Fibroblast of lung (primary cell): ENCODE data around the gene ZNF766. TPM values are rescaled to one million over a fixed set of nuclear protein-coding genes. Genes with fewer than 3 reads are reported as not detected.

Experiments
- DNase-seq, 2 donors: peaks; one replicate each; pipeline versions ENCODE4 v3.0.0 to v3.0.0-alpha.2; 2010; ENCODE audit warnings: low read depth in 2 of 2
- H2AFZ ChIP-seq: 2 replicates; pipeline ENCODE4 v1.5.1; 2012; ENCODE audit warnings: low read length, control low read depth, inconsistent platforms
- H3K27ac ChIP-seq: 2 replicates; pipeline ENCODE4 v1.5.1; 2011; ENCODE audit warnings: low read length, control low read depth; ENCODE audit not compliant: insufficient read depth
- H3K27me3 ChIP-seq: 2 replicates; pipeline ENCODE4 v1.5.1; 2011; ENCODE audit warnings: mild to moderate bottlenecking, low read length; ENCODE audit not compliant: control insufficient read depth, insufficient read depth
- H3K36me3 ChIP-seq: 2 replicates; pipeline ENCODE4 v1.5.1; 2011; ENCODE audit warnings: low read length; ENCODE audit not compliant: control insufficient read depth, insufficient read depth
- H3K4me1 ChIP-seq: 2 replicates; pipeline ENCODE4 v1.5.1; 2011; ENCODE audit warnings: low read length; ENCODE audit not compliant: control insufficient read depth, insufficient read depth; ENCODE audit errors: extremely low read depth
- H3K4me2 ChIP-seq: 2 replicates; pipeline ENCODE4 v1.5.1; 2011; ENCODE audit warnings: low read length, control low read depth; ENCODE audit not compliant: insufficient read depth; ENCODE audit errors: extremely low read depth
- H3K4me3 ChIP-seq, 4 experiments: fragments of 200-600 bp in 1 of 4; sonication (generic) in 1 of 4; replicated peaks in 1 of 4; 2 replicates each; pipeline ENCODE4 v1.5.1; 2011 to 2016; ENCODE audit warnings: low read length in 4 of 4, low read depth in 3 of 4, mild to moderate bottlenecking in 3 of 4, control low read depth in 2 of 4, inconsistent platforms in 1 of 4, mixed read lengths in 1 of 4; ENCODE audit not compliant: insufficient read depth in 1 of 4; ENCODE audit errors: control extremely low read depth in 1 of 4
- H3K79me2 ChIP-seq: 2 replicates; pipeline ENCODE4 v1.5.1; 2012; ENCODE audit warnings: mild to moderate bottlenecking, low read length, inconsistent platforms; ENCODE audit not compliant: control insufficient read depth, insufficient read depth
- H3K9ac ChIP-seq: 2 replicates; pipeline ENCODE4 v1.5.1; 2011; ENCODE audit warnings: mild to moderate bottlenecking, low read length, control low read depth; ENCODE audit not compliant: insufficient read depth
- H3K9me3 ChIP-seq: 2 replicates; pipeline ENCODE4 v1.5.1; 2012; ENCODE audit warnings: low read depth, low read length; ENCODE audit not compliant: control insufficient read depth, insufficient read depth
- H4K20me1 ChIP-seq: 2 replicates; pipeline ENCODE4 v1.5.1; 2011; ENCODE audit warnings: low read length; ENCODE audit not compliant: control insufficient read depth, insufficient read depth; ENCODE audit errors: extremely low read depth
- CTCF ChIP-seq, 2 donors: IDR thresholded peaks in 1 of 2; conservative IDR thresholded peaks in 1 of 2; 1 replicate in 1 of 2; 2 replicates in 1 of 2; pipeline ENCODE4 v1.5.1; 2011 to 2012; ENCODE audit warnings: low read length in 2 of 2, control low read depth in 1 of 2, inconsistent platforms in 1 of 2, low read depth in 1 of 2, mild to moderate bottlenecking in 1 of 2
- EZH2 ChIP-seq: IDR thresholded peaks from 2 replicates; pipeline ENCODE4 v1.5.1; 2012; ENCODE audit warnings: low read length, control low read depth, mild to moderate bottlenecking; ENCODE audit errors: missing control alignments
- polyA plus RNA-seq, 2 donors: library from polyadenylated mRNA; depleted of rRNA in 1 of 2; stranded (reverse) in 1 of 2; unstranded in 1 of 2; fragments of >200 nt; gene quantifications; 2 replicates each; pipeline ENCODE4 v1.2.1, GENCODE V29; 2011 to 2012; ENCODE audit warnings: missing spikeins in 1 of 2
- total RNA-seq: library from RNA; depleted of rRNA; stranded (reverse); fragments of >200 nt; gene quantifications from 2 replicates; pipeline ENCODE4 v1.2.1, GENCODE V29; 2014

ZNF766 gene
- total and polyA plus RNA-seq, 2 donors (not counting 1 experiment from before 2014, with no cell fraction given), result 13.4 to 13.7 TPM

- Histone ChIP-seq H3K4me2 (no peak overlapping the region), H2AFZ (no peak overlapping the region), H3K9me3 (no peaks in the 10 kb centered on the region), H4K20me1 (no peaks in the 10 kb centered on the region), H3K27ac (no peak overlapping the region), H3K9ac (no peak overlapping the region), H3K4me3 (no peak overlapping the region), H3K36me3 (no peaks in the 10 kb centered on the region), H3K79me2 (no peaks in the 10 kb centered on the region), H3K27me3 (no peaks in the 10 kb centered on the region), H3K4me1 (no peaks in the 10 kb centered on the region)
- peak; percentile 15 for DNase-seq
- TF ChIP-seq CTCF (conservative IDR thresholded peaks at IDR 0.05 in 1 of 2, IDR thresholded peaks at IDR 0.05 in 1 of 2; ENCODE audit: low read depth in 1 of 2, low read length in 2 of 2) (no peak), EZH2 (no peak)
Measured at GRCh38 chr19:52331757-52332156, 62.4 kb downstream of the ZNF766 start.

- Histone ChIP-seq H3K9ac (peak overlapping the region; percentile 86), H3K4me2 (peak overlapping the region; percentile 89), H3K27ac (no peak overlapping the region)
Measured at GRCh38 chr19:52335768-52336116, 66.4 kb downstream of the ZNF766 start.

DNA sequence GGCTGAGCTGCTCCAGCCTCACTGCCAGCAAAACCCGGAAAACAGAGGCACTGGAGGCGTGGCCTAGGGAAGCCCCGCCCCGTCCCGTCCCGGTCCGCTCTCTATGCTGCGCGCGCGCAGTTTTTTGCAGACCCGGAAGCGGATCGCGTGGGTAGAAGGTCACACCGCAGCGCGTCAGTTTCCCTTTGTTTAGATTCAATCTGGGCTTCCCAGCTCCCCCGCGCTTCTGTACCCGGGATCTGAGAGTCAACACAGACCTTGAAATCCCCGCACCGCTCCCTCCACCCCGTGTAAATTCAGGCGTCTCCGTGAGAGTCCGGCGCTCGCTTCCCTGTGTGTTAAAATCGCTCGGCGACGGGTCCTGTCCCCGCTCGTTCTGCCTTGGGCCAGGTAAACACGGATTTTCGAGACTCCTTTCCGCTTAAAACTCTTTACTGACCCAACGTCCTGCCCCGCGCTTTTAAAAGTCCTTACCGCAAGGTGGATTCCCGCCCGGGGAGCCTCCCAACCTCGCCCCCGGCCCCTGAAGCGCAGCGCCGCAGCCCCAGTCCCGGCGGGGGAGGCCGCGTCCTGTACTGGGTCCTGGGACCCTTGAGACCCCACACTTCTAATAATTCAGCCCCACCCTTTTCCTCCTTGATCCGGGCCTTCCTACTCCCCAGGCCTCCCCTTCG lies 66.9 kb downstream of the ZNF766 start, which contains the start of gene ZNF610:
TSS of gene ZNF610 (plus strand) at position 127 of the 674 bp plus-strand sequence. CDS start 12,930 bp downstream, outside the sequence.
- no peak for TF ChIP-seq EZH2
- TF ChIP-seq CTCF (conservative IDR thresholded peaks at IDR 0.05 in 1 of 2, IDR thresholded peaks at IDR 0.05 in 1 of 2; ENCODE audit: low read depth in 1 of 2, low read length in 2 of 2), result no peak
- Histone ChIP-seq H3K9me3 (no peaks in the 10 kb centered on the region), H3K79me2 (no peaks in the 10 kb centered on the region), H3K36me3 (no peaks in the 10 kb centered on the region), H3K4me2 (peak within 1 kb of the TSS; percentile 89), H2AFZ (peak within 1 kb of the TSS; percentile 91), H3K4me1 (no peaks in the 10 kb centered on the region), H3K27me3 (no peaks in the 10 kb centered on the region), H4K20me1 (no peaks in the 10 kb centered on the region), H3K4me3 (peak within 1 kb of the TSS; percentile 81 to 97 (median 91)), H3K9ac (peak within 1 kb of the TSS; percentile 86), H3K27ac (peak within 1 kb of the TSS; percentile 89)
- peak; percentile 83 to 87 for DNase-seq

More at GRCh38 chr19:52335768-52336116, 66.4 kb downstream of the ZNF766 start:
- Histone ChIP-seq H4K20me1 (no peaks in the 10 kb centered on the region), H3K79me2 (no peaks in the 10 kb centered on the region), H3K4me1 (no peaks in the 10 kb centered on the region), H2AFZ (peak overlapping the region; percentile 91), H3K36me3 (no peaks in the 10 kb centered on the region), H3K9me3 (no peaks in the 10 kb centered on the region), H3K4me3 (peak overlapping the region; percentile 81 to 97 (median 91)), H3K27me3 (no peaks in the 10 kb centered on the region)
- no peak for TF ChIP-seq EZH2
- TF ChIP-seq CTCF (conservative IDR thresholded peaks at IDR 0.05 in 1 of 2, IDR thresholded peaks at IDR 0.05 in 1 of 2; ENCODE audit: low read depth in 1 of 2, low read length in 2 of 2), result no peak
- DNase-seq, result no peak
